SK-N-SH (cell line): ENCODE measurements around the gene TBRG4. TPM values are rescaled to one million over a fixed set of nuclear protein-coding genes. Genes with fewer than 3 reads are reported as not detected.

Experiments used
- CTCF ChIA-PET: fragments of 300-600, 350-600 bp; formaldehyde crosslinking; extraction: SDS; loops from one replicate; lab custom pipeline; 2021; lab: Yijun Ruan, JAX
- POLR2A ChIA-PET: fragments of 350-600 bp; sonication (Branson Sonifier 250); formaldehyde crosslinking; extraction: SDS; loops from one replicate; lab custom pipeline; 2020; ENCODE audit warnings: antibody characterized with exemption, inconsistent platforms; lab: Yijun Ruan, JAX
- DNase-seq: peaks from one replicate; pipeline ENCODE4 v3.0.0; 2012
- H2AFZ ChIP-seq: fragments of 200-600 bp; sonication (generic); 2 replicates; pipeline ENCODE4 v1.8.1; 2016; ENCODE audit warnings: antibody characterized with exemption, mild to moderate bottlenecking, low read depth
- H3F3A ChIP-seq: fragments of 200-600 bp; sonication (generic); replicated peaks from 2 replicates; pipeline ENCODE3; 2016; ENCODE audit warnings: antibody characterized with exemption, mild to moderate bottlenecking; ENCODE audit not compliant: insufficient read depth
- H3K27ac ChIP-seq, 2 experiments: fragments of 200-500 bp in 1 of 2; fragments of 200-600 bp in 1 of 2; sonication (Bioruptor generic) in 1 of 2; sonication (generic), shearing (Covaris generic) in 1 of 2; 2 replicates each; pipeline versions ENCODE4 v1.5.1 to v1.6.1; 2014 to 2016; ENCODE audit warnings: low read depth in 2 of 2, inconsistent platforms in 1 of 2, low read length in 1 of 2, mild to moderate bottlenecking in 1 of 2, mixed read lengths in 1 of 2
- H3K27me3 ChIP-seq: fragments of 200-600 bp; sonication (generic), shearing (Covaris generic); 2 replicates; pipeline ENCODE4 v1.6.1; 2016; ENCODE audit warnings: mixed run types; ENCODE audit not compliant: insufficient read depth
- H3K36me3 ChIP-seq, 2 experiments: fragments of 200-500 bp in 1 of 2; fragments of 200-600 bp in 1 of 2; sonication (Bioruptor generic) in 1 of 2; sonication (generic) in 1 of 2; replicated peaks in 1 of 2; 2 replicates each; pipeline versions ENCODE3 to v1.5.1; 2014 to 2016; ENCODE audit warnings: low read length in 1 of 2, mild to moderate bottlenecking in 1 of 2; ENCODE audit not compliant: insufficient read depth in 2 of 2, control insufficient read depth in 1 of 2
- H3K4me1 ChIP-seq, 2 experiments: fragments of 200-500 bp in 1 of 2; fragments of 200-600 bp in 1 of 2; sonication (Bioruptor generic) in 1 of 2; sonication (generic), shearing (Covaris generic) in 1 of 2; 2 replicates each; pipeline versions ENCODE4 v1.5.1 to v1.6.1; 2014 to 2016; ENCODE audit warnings: low read depth in 1 of 2, low read length in 1 of 2, mixed run types in 1 of 2; ENCODE audit not compliant: insufficient read depth in 2 of 2, control insufficient read depth in 1 of 2
- H3K4me2 ChIP-seq: fragments of 200-600 bp; sonication (generic), shearing (Covaris generic); 2 replicates; pipeline ENCODE4 v1.6.1; 2017; ENCODE audit warnings: mixed run types
- H3K4me3 ChIP-seq, 2 experiments: fragments of 200-500 bp in 1 of 2; fragments of 200-600 bp in 1 of 2; sonication (Bioruptor generic) in 1 of 2; sonication (generic), shearing (Covaris generic) in 1 of 2; 2 replicates each; pipeline versions ENCODE4 v1.5.1 to v1.8.1; 2014 to 2016; ENCODE audit warnings: low read depth in 2 of 2, inconsistent platforms in 1 of 2, low read length in 1 of 2, mild to moderate bottlenecking in 1 of 2, mixed read lengths in 1 of 2, moderate library complexity in 1 of 2
- H3K79me2 ChIP-seq: fragments of 200-600 bp; sonication (generic); 2 replicates; pipeline ENCODE4 v1.8.1; 2017; ENCODE audit warnings: mild to moderate bottlenecking; ENCODE audit not compliant: insufficient read depth
- H3K9ac ChIP-seq: fragments of 200-600 bp; sonication (generic); 2 replicates; pipeline ENCODE4 v1.6.1; 2017; ENCODE audit warnings: mixed run types
- H3K9me2 ChIP-seq: fragments of 200-600 bp; sonication (generic); 2 replicates; pipeline ENCODE4 v1.6.1; 2017; ENCODE audit warnings: mixed run types
- H3K9me3 ChIP-seq: fragments of 200-600 bp; sonication (generic); 2 replicates; pipeline ENCODE4 v1.6.1; 2017; ENCODE audit warnings: mixed run types, mild to moderate bottlenecking, moderate library complexity
- H4K20me1 ChIP-seq: fragments of 200-600 bp; sonication (generic); 2 replicates; pipeline ENCODE4 v1.6.1; 2017; ENCODE audit warnings: mild to moderate bottlenecking, mixed run types; ENCODE audit not compliant: insufficient read depth
- ELF1 ChIP-seq: IDR thresholded peaks from 2 replicates; pipeline ENCODE4 v1.4.0; 2012
- EP300 ChIP-seq, 2 experiments: IDR thresholded peaks; 2 replicates each; pipeline versions ENCODE4 v1.4.0 to v1.6.1; 2012; ENCODE audit warnings: borderline replicate concordance in 1 of 2, low read depth in 1 of 2, low read length in 1 of 2
- EZH2phosphoT487 ChIP-seq: fragments of 200-600 bp; sonication (generic); IDR thresholded peaks from 2 replicates; pipeline ENCODE4 v1.6.1; 2017; ENCODE audit warnings: low read depth, mixed run types, mild to moderate bottlenecking, antibody characterized with exemption, moderate library complexity, borderline replicate concordance
- FOXJ3 ChIP-seq: sonication (generic); formaldehyde crosslinking; IDR thresholded peaks from 2 replicates; pipeline ENCODE4 v1.5.1; 2020; ENCODE audit warnings: mild to moderate bottlenecking, missing genetic modification reagents
- MEF2A ChIP-seq: IDR thresholded peaks from 2 replicates; pipeline ENCODE4 v1.4.0; 2012; ENCODE audit warnings: low read depth, borderline replicate concordance
- MXI1 ChIP-seq: IDR thresholded peaks from 2 replicates; pipeline ENCODE4 v1.6.1; 2012; ENCODE audit warnings: mild to moderate bottlenecking, low read depth, low read length, improper control_type of control experiment
- NFIC ChIP-seq: IDR thresholded peaks from 2 replicates; pipeline ENCODE4 v1.4.0; 2012; ENCODE audit warnings: borderline replicate concordance
- NRF1 ChIP-seq: IDR thresholded peaks from 2 replicates; pipeline ENCODE4 v1.6.1; 2012; ENCODE audit warnings: low read depth, mild to moderate bottlenecking, low read length
- POLR2AphosphoS5 ChIP-seq: IDR thresholded peaks from 2 replicates; pipeline ENCODE4 v1.6.1; 2012; ENCODE audit warnings: low read depth, low read length
- RAD21 ChIP-seq: IDR thresholded peaks from 2 replicates; pipeline ENCODE4 v1.6.1; 2012; ENCODE audit warnings: mild to moderate bottlenecking, low read length
- RXRA ChIP-seq: IDR thresholded peaks from 2 replicates; pipeline ENCODE4 v1.4.0; 2012; ENCODE audit warnings: low read depth, mild to moderate bottlenecking, borderline replicate concordance
- SMC3 ChIP-seq: IDR thresholded peaks from 2 replicates; pipeline ENCODE4 v1.6.1; 2012; ENCODE audit warnings: low read depth, low read length, improper control_type of control experiment
- TAF1 ChIP-seq: IDR thresholded peaks from 2 replicates; pipeline ENCODE4 v1.6.1; 2012; ENCODE audit warnings: low read depth, mild to moderate bottlenecking, low read length, moderate library complexity, borderline replicate concordance
- TCF12 ChIP-seq: IDR thresholded peaks from 2 replicates; pipeline ENCODE4 v1.4.0; 2012
- TEAD4 ChIP-seq: IDR thresholded peaks from 2 replicates; pipeline ENCODE4 v1.4.0; 2012; ENCODE audit warnings: mild to moderate bottlenecking, borderline replicate concordance; ENCODE audit not compliant: insufficient read depth
- WGBS: methylation state at CpG from one replicate; pipeline ENCODE4 v1.1.6; 2017; ENCODE audit warnings: low lambda C conversion rate; 5-methylcytosine and 5-hydroxymethylcytosine counted together
- polyA plus RNA-seq, 3 experiments: library from polyadenylated mRNA; depleted of rRNA; stranded (reverse); fragments of >200 nt; gene quantifications; 2 replicates each; pipeline ENCODE4 v1.2.3, GENCODE V29; 2012
- TF ChIP-seq, protein P1 (sequence below): IDR thresholded peaks from 2 replicates; pipeline ENCODE4 v1.6.1; 2012; ENCODE audit warnings: mild to moderate bottlenecking, low read depth, low read length, moderate library complexity
- TF ChIP-seq, protein P2 (sequence below): IDR thresholded peaks from 2 replicates; pipeline ENCODE4 v1.4.0; 2012; ENCODE audit warnings: low read depth
- TF ChIP-seq, protein P3 (sequence below): fragments of 150-350 bp; IDR thresholded peaks from 2 replicates; pipeline ENCODE4 v1.6.1; 2017; ENCODE audit warnings: antibody characterized with exemption, low read length, low read depth, borderline replicate concordance

The TBRG4 gene
- polyA plus RNA-seq, 1 of the 3 experiments (the other 2 are of a cell fraction), result 76.2 TPM

DNA sequence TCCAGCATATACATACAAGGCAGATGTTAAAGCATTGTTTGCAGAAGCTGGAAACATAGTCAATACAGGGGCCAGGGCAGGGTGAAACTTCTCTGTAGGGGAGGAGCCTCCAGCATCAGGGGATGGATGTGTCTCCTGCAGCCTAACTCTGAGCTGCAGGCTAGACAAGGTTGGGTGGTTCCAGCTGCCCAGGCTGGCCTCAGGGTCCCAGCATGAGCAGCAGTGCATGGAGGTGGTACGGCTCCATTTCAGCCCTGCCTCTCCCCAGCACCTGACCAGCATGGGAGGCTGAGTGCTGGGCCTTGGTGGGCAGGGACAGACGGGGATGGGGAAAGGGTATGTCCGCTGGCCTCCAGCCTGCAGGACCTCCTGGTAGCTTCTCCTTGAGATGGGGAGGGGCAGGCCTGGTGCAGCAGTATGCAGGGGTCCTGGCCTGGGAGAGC is 7.4 kb upstream of the TBRG4 start (continued):
- TF ChIP-seq ELF1, result no peak

DNA sequence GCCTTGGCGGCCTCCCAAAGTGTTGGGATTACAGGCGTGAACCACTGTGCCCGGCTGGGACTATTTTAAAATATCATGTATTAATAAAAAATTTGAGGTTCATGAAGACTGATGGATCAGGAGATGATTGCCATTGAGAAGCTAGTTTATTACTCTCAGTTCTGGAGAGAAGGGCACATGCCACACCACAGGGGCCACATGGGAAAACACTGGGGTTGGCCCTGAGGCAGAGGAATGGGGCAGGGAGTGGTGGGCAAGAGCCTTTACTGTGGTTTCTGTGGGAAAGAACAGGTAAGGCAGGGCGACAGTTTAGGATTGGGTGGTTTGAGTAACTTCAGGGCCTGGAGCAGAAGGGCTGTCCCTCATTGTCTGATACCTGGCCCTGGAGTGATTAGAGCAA is 6.8 kb upstream of the TBRG4 start:
- no peak for TF ChIP-seq RAD21
- no peak for TF ChIP-seq EZH2phosphoT487
- no peak for TF ChIP-seq NFIC
- no peak for TF ChIP-seq RXRA
- TF ChIP-seq ELF1, result no peak
- TF ChIP-seq TAF1, result no peak
- no peak for TF ChIP-seq TEAD4
- no peak for TF ChIP-seq TCF12
- TF ChIP-seq, protein P1, sequence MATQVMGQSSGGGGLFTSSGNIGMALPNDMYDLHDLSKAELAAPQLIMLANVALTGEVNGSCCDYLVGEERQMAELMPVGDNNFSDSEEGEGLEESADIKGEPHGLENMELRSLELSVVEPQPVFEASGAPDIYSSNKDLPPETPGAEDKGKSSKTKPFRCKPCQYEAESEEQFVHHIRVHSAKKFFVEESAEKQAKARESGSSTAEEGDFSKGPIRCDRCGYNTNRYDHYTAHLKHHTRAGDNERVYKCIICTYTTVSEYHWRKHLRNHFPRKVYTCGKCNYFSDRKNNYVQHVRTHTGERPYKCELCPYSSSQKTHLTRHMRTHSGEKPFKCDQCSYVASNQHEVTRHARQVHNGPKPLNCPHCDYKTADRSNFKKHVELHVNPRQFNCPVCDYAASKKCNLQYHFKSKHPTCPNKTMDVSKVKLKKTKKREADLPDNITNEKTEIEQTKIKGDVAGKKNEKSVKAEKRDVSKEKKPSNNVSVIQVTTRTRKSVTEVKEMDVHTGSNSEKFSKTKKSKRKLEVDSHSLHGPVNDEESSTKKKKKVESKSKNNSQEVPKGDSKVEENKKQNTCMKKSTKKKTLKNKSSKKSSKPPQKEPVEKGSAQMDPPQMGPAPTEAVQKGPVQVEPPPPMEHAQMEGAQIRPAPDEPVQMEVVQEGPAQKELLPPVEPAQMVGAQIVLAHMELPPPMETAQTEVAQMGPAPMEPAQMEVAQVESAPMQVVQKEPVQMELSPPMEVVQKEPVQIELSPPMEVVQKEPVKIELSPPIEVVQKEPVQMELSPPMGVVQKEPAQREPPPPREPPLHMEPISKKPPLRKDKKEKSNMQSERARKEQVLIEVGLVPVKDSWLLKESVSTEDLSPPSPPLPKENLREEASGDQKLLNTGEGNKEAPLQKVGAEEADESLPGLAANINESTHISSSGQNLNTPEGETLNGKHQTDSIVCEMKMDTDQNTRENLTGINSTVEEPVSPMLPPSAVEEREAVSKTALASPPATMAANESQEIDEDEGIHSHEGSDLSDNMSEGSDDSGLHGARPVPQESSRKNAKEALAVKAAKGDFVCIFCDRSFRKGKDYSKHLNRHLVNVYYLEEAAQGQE, result no peak
- TF ChIP-seq, protein P2, sequence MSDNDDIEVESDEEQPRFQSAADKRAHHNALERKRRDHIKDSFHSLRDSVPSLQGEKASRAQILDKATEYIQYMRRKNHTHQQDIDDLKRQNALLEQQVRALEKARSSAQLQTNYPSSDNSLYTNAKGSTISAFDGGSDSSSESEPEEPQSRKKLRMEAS, result no peak
- no peak for TF ChIP-seq SMC3
- no peak for TF ChIP-seq POLR2AphosphoS5
- TF ChIP-seq EP300 (IDR thresholded peaks at IDR 0.05; ENCODE audit: borderline replicate concordance in 1 of 2, low read depth in 1 of 2, low read length in 1 of 2), result no peak
- no peak for TF ChIP-seq FOXJ3 (CRISPR knock-in tag)
- no peak for TF ChIP-seq NRF1
- TF ChIP-seq, protein P3, sequence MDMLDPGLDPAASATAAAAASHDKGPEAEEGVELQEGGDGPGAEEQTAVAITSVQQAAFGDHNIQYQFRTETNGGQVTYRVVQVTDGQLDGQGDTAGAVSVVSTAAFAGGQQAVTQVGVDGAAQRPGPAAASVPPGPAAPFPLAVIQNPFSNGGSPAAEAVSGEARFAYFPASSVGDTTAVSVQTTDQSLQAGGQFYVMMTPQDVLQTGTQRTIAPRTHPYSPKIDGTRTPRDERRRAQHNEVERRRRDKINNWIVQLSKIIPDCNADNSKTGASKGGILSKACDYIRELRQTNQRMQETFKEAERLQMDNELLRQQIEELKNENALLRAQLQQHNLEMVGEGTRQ, result no peak
- no peak for TF ChIP-seq MXI1
- TF ChIP-seq MEF2A, result no peak
- 70% methylated on average over 4 of the region's 4 CpGs for WGBS
- no peaks in the 10 kb centered on the region for H3K36me3 ChIP-seq
- no peak for DNase-seq
- no peaks in the 10 kb centered on the region for H3K9me3 ChIP-seq
- H3K9me2 ChIP-seq, result no peaks in the 10 kb centered on the region
- CTCF ChIA-PET, result interaction anchor here (1.0 to 14.6 kb wide), 3 partner anchors 17 to 142 kb away, joined by 3 to 149 read pairs (median 3); no protein-coding TSS in a partner anchor
- no peaks in the 10 kb centered on the region for H4K20me1 ChIP-seq
- no peak overlapping the region for H3K27ac ChIP-seq
- H3F3A ChIP-seq, result no peaks in the 10 kb centered on the region
- no peak overlapping the region for H2AFZ ChIP-seq
- no peak overlapping the region for H3K9ac ChIP-seq
- peaks cover 18% of the 10 kb centered on the region; the same call in 1 of the 2 replicates for H3K27me3 ChIP-seq
- peaks cover 0 to 2% of the 10 kb centered on the region in 2 experiments; a peak in 1 of 4 replicates for H3K4me1 ChIP-seq
- POLR2A ChIA-PET, result no interaction called here
- H3K4me2 ChIP-seq, result no peak overlapping the region
- H3K79me2 ChIP-seq, result no peaks in the 10 kb centered on the region
- H3K4me3 ChIP-seq, result no peak overlapping the region
